ENCODE results near the gene LMNA.

Gene LMNA

DNA sequence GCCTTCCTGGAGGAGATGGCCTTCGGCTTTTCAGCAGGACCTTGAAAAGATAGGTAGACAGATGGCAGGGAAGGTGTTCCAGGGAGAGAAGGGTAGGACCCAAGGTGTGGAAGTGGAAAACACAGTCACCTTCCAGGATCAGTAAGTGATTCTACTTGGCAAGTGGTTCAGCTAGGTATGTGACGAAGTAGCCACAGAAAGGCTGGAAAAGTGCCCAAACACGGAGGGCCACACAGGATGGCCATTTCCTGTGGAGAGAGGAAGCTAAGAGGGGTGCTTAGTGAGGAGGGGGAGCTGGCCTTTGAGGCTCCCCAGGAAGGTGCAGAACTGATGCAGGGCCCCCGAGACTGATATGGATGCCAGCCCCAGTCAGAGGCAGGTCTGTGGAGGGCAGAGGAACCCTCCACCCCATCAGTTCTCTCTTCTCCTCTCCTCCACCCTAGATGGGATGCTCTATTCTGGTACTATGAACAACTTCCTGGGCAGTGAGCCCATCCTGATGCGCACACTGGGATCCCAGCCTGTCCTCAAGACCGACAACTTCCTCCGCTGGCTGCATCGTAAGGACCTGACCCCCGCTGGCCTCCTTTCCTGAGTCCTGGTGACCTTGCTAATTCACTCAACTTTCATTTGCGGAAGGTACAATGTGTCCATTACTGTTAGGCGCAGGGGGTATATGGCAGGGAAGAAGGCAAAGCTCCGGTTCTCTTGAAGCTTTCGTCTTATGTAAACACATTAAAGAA, 45.7 kb downstream of the LMNA start:
- DNase-seq (ENCODE audit: low read depth) = no peak
- TF ChIP-seq, protein P1, sequence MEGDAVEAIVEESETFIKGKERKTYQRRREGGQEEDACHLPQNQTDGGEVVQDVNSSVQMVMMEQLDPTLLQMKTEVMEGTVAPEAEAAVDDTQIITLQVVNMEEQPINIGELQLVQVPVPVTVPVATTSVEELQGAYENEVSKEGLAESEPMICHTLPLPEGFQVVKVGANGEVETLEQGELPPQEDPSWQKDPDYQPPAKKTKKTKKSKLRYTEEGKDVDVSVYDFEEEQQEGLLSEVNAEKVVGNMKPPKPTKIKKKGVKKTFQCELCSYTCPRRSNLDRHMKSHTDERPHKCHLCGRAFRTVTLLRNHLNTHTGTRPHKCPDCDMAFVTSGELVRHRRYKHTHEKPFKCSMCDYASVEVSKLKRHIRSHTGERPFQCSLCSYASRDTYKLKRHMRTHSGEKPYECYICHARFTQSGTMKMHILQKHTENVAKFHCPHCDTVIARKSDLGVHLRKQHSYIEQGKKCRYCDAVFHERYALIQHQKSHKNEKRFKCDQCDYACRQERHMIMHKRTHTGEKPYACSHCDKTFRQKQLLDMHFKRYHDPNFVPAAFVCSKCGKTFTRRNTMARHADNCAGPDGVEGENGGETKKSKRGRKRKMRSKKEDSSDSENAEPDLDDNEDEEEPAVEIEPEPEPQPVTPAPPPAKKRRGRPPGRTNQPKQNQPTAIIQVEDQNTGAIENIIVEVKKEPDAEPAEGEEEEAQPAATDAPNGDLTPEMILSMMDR (IDR thresholded peaks at IDR 0.05; ENCODE audit: low read depth, low read length, missing control alignments) = no peak
- no peak overlapping the region for H3K4me3 ChIP-seq (ENCODE audit: low read depth, low read length)

DNA sequence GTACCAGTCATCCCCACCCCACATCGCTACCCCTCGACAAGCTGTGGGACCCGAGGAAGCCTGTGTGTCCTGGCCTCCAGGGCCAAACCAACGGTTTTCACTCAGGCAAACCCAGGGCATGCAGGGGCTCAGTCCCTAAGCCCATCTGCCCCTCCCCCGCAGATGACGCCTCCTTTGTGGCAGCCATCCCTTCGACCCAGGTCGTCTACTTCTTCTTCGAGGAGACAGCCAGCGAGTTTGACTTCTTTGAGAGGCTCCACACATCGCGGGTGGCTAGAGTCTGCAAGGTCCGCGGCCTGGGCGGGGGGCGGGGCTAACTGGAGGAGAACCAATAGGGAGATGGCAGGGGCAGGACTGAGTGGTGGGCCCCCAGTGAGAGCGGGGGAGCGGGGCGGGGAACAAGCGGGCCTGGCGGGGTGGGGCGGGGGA, 46.2 kb downstream of the LMNA start:
- H3K4me3 ChIP-seq (ENCODE audit: low read depth, low read length) = no peak overlapping the region
- no peak for DNase-seq (ENCODE audit: low read depth)
- TF ChIP-seq, protein P1 (IDR thresholded peaks at IDR 0.05; ENCODE audit: low read depth, low read length, missing control alignments) = no peak

DNA sequence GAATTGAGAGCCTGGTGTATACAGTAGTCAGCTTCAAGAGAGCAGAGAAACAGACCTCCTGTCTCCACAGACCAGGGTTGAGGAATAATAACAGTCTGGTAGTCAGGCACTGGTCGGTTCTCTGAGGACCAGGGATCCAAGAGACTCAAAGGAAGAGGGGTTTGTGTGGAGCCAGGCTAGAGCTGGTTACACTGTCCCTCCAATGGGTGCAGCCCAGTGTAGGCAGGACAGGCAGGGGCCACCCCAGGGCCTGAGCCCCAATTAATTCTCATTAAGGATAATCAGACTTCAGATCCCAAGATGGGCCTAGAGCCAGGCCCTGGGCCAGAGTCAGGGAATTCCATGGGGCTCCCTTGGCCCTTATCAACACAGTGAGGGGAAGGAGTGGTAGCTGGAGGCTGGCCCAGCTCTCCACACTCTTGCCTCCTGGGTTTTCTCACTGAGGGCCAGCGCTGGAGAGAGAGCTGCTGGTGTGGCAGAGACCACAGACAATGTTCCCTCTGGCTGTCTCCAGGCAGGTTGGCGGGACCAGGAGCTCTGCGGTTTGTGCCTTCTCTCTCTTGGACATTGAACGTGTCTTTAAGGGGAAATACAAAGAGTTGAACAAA, 48.0 kb downstream of the LMNA start:
- DNase-seq (ENCODE audit: low read depth) = no peak
- H3K4me3 ChIP-seq (ENCODE audit: low read depth, low read length) = no peak overlapping the region
- TF ChIP-seq, protein P1 (IDR thresholded peaks at IDR 0.05; ENCODE audit: low read depth, low read length, missing control alignments) = no peak

DNA sequence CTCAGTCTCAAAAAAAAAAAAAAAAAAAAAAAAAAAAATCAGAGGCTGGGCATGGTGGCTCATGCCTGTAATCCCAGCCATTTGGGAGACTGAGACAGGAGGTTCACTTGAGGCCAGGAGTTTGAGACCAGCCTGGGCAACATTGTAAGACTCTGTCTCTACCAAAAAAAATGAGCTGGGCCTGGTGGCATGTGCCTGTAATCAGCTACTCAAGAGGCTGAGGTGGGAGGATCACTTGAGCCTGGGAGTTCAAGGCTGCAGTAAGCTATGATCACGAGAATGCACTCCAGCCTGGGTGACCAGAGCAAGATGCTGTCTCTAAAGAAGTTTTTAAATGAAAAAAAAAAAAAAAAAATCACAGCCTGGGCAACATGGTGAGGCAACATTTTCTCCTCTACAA, 49.2 kb downstream of the LMNA start:
- no peak for DNase-seq (ENCODE audit: low read depth)
- TF ChIP-seq, protein P1 (IDR thresholded peaks at IDR 0.05; ENCODE audit: low read depth, low read length, missing control alignments) = no peak
- no peak overlapping the region for H3K4me3 ChIP-seq (ENCODE audit: low read depth, low read length)

DNA sequence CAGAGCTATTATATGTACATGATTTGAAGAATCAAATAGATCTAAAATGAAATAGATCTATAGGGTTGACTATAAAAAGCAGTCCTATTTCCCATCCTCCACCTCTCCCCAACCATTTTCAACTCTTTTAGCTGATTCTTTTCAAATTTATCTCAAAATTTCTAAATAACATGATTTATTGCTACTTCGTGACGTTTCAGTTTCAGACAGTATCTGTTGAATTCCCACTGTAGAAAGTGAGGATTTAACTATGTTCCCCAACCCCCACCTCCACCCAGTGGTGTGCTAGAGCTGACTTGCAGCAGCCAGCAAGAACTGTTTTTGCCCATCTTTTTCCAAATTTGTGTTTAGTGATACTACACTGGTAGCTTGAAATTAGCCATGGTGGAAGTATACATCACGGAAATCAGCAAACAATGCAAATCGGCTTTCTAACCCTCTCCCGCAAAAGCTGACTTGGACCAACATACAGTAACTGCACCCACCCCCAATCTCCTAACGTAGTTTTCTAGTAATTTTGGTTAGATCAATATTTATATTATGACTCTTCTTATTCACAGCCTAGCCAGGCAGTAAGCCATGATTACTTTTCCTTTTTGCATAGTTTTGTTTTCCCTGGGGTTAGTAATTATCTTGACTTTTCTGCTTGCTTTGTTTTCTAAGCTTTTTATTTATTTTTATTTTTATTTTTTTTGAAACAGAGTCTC, 49.8 kb downstream of the LMNA start:
- TF ChIP-seq, protein P1 (IDR thresholded peaks at IDR 0.05; ENCODE audit: low read depth, low read length, missing control alignments) = no peak
- DNase-seq (ENCODE audit: low read depth) = no peak
- no peak overlapping the region for H3K4me3 ChIP-seq (ENCODE audit: low read depth, low read length)

DNA sequence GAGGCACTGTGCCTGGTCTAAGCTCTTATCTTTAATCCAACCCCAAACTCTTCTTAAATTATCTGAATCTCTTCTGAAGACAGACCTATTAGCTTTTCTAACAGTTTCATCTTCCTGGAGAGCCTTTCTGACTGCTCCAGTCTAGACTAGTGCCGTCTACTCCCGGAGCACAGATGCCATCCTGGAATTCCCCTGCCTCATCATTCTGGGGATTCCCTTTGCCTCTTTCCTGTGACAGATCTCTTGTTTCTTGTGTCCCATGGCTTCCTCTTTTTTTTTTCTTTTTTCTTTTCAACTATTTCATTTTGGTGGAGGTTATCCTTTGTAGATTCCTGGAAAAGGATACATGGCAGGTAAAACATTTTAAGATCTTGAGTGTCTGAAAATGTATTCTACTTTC, 50.6 kb downstream of the LMNA start:
- H3K4me3 ChIP-seq (ENCODE audit: low read depth, low read length) = no peak overlapping the region
- TF ChIP-seq, protein P1 (IDR thresholded peaks at IDR 0.05; ENCODE audit: low read depth, low read length, missing control alignments) = no peak
- DNase-seq (ENCODE audit: low read depth) = no peak

All from GM12864 (cell line).